ENCODE measurements around the gene MAP7. TPM values are rescaled to one million over a fixed set of nuclear protein-coding genes. Genes with fewer than 3 reads are reported as not detected.
"Not testable (repeated sequence)": the region's sequence is repeated elsewhere in the genome, so short reads cannot be mapped to it uniquely, and the experiment has no call there.

MAP7 gene
- total and polyA plus RNA-seq, 2 experiments from 2014 or later, result 4.1 to 13.8 TPM

DNA sequence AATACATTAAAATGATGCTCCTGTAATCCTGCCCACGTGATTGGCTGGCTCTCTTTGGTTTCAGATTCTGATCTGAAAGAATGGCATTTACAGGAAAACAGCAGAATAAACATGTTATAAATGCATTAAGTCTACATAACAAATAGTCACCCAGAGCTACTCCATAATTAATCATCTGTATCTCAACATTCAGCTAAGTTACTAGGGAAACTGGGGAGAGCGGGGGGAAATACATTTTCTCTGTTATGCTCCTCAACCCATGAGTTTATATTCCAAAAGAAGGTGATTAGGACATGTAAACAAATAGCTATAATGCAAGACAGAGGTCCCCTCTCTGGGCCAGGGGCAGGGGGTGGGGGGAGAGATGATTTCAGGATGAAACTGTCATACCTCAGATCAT lies 58.5 kb downstream of the MAP7 start:
- H3K4me3 ChIP-seq, result no peak overlapping the region
- H3K27ac ChIP-seq, result no peak overlapping the region
- H3K27me3 ChIP-seq, result no peaks in the 10 kb centered on the region
- H3K9me3 ChIP-seq (ENCODE audit: low read depth), result no peaks in the 10 kb centered on the region
- H3K4me1 ChIP-seq (ENCODE audit: low read depth), result no peaks in the 10 kb centered on the region
- no peaks in the 10 kb centered on the region for H3K36me3 ChIP-seq
- no peak for DNase-seq (ENCODE audit: low read depth in 1 of 2, low spot score in 1 of 2)
- TF ChIP-seq, protein P1, sequence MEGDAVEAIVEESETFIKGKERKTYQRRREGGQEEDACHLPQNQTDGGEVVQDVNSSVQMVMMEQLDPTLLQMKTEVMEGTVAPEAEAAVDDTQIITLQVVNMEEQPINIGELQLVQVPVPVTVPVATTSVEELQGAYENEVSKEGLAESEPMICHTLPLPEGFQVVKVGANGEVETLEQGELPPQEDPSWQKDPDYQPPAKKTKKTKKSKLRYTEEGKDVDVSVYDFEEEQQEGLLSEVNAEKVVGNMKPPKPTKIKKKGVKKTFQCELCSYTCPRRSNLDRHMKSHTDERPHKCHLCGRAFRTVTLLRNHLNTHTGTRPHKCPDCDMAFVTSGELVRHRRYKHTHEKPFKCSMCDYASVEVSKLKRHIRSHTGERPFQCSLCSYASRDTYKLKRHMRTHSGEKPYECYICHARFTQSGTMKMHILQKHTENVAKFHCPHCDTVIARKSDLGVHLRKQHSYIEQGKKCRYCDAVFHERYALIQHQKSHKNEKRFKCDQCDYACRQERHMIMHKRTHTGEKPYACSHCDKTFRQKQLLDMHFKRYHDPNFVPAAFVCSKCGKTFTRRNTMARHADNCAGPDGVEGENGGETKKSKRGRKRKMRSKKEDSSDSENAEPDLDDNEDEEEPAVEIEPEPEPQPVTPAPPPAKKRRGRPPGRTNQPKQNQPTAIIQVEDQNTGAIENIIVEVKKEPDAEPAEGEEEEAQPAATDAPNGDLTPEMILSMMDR (IDR thresholded peaks at IDR 0.05; ENCODE audit: low read depth, low read length), result no peak

DNA sequence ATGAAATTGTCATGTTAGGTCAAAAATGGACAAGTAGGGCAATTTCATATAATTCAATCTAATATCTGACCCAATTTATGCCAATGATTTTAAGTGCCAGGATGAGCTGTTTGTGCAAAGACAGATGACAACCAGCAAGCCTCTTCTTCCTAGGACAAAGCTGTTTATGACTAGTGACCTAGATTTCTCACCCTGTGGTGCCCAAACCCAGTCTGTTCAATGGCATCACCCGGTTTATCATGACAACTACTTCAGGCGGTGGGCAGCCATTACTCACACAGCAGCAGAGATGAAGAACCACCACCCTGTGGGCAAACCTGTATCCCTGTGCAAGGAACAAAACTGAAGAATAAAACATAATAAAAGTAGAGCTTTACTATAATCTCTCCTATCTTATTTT lies 59.0 kb downstream of the MAP7 start:
- TF ChIP-seq, protein P1 (IDR thresholded peaks at IDR 0.05; ENCODE audit: low read depth, low read length), result no peak
- H3K27ac ChIP-seq, result no peak overlapping the region
- no peaks in the 10 kb centered on the region for H3K9me3 ChIP-seq (ENCODE audit: low read depth)
- H3K4me3 ChIP-seq, result no peak overlapping the region
- H3K27me3 ChIP-seq, result no peaks in the 10 kb centered on the region
- H3K4me1 ChIP-seq (ENCODE audit: low read depth), result peaks cover 3% of the 10 kb centered on the region
- H3K36me3 ChIP-seq, result no peaks in the 10 kb centered on the region
- DNase-seq (ENCODE audit: low read depth in 1 of 2, low spot score in 1 of 2), result no peak

DNA sequence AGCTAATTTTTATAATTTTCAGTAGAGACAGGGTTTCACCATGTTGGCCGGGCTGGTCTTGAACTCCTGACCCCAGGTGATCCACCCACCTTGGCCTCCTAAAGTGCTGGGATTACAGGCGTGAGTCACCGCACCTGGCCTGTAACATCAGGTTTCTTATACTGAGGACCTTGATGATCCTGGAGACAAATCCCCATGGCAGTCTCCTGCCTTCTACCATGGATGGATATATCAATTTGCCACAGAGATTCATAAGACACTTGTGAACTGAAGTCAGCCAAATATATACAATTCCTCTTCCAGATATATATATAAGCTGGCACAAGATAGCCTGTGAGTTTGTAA lies 60.6 kb downstream of the MAP7 start:
- not testable (repeated sequence) for H3K27ac ChIP-seq; H3K4me1 ChIP-seq (ENCODE audit: low read depth); H3K36me3 ChIP-seq; H3K27me3 ChIP-seq; H3K4me3 ChIP-seq; H3K9me3 ChIP-seq (ENCODE audit: low read depth); DNase-seq (ENCODE audit: low read depth in 1 of 2, low spot score in 1 of 2)

DNA sequence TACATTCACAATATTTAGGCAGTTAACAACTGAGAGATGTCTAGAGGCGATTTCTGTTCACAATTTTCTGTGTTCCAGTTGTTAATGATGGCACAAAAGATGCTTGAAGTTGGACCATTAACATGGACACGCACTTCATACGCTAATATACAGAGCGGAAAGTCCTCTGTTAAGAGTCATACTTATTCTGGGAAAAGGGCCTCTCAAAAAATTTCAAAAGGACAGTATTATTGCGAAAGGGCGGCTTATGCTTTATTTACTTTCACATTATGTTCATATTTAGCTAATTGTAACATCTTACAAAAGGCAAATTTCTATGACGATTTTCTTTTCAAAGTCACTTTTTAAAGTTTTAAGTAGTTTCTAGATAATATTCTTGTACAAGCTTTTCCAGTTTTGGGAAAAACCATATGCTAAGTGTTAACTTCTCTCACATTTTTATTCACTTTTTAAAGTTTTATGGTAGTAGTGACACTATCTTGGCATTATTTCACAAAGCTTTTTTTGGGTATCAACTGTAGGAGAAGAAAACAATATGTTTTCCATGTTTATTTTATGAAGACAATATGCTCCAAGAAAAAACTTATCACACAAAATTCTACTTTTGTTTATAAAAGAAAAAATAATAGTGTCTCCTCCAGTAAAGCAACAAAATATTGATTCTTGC lies 62.3 kb downstream of the MAP7 start:
- Histone ChIP-seq H3K4me3 (no peak overlapping the region), H3K27ac (no peak overlapping the region), H3K36me3 (no peaks in the 10 kb centered on the region), H3K27me3 (no peaks in the 10 kb centered on the region), H3K9me3 (ENCODE audit: low read depth) (no peaks in the 10 kb centered on the region), H3K4me1 (ENCODE audit: low read depth) (peaks cover 6% of the 10 kb centered on the region)
- TF ChIP-seq, protein P1 (IDR thresholded peaks at IDR 0.05; ENCODE audit: low read depth, low read length), result no peak
- DNase-seq (ENCODE audit: low read depth in 1 of 2, low spot score in 1 of 2), result peak in 1 of 2 donors; percentile 7

DNA sequence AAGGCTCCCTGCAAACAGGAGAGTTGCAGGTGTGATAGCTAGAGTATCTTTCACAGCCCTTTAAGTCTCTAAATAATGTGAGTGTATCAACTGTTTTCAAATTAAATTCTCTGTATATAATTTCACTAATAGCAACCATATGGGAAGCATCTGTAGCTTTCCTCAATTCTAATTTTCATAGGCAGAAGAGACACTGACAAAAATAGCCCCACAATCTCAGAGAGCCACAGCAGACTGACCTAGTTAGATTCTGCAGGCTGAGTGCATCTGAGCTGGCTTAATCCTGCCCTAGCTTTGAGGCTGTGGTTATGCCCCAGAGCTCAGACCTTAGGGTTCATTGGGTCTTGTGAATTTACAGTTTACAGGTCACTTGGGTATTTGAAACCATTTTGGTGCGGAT lies 63.9 kb downstream of the MAP7 start:
- Histone ChIP-seq H3K36me3 (no peaks in the 10 kb centered on the region), H3K4me3 (no peak overlapping the region), H3K9me3 (ENCODE audit: low read depth) (no peaks in the 10 kb centered on the region), H3K4me1 (ENCODE audit: low read depth) (peaks cover 6% of the 10 kb centered on the region), H3K27ac (no peak overlapping the region), H3K27me3 (no peaks in the 10 kb centered on the region)
- TF ChIP-seq, protein P1 (IDR thresholded peaks at IDR 0.05; ENCODE audit: low read depth, low read length), result no peak
- DNase-seq (ENCODE audit: low read depth in 1 of 2, low spot score in 1 of 2), result peak in 1 of 2 donors; percentile 11

DNA sequence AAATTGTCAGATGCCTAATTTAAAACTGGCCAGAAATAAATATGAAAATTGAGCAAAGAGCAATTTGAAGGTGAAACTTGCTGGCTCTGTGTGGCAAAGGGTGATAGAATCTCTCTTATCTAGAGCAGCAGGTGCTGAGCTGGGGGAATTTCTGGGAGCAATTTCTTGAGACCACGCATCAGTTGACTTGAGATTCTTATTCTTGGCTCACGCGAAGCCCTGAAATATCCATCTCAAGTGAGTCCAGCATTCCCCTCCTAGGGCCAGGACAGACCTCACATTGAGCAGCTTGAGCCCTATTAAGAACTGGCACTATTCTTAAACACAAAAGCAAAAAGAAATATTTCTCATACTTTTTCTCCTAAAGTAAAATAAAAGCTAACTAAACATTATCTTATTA lies 66.3 kb downstream of the MAP7 start:
- Histone ChIP-seq H3K36me3 (no peaks in the 10 kb centered on the region), H3K4me3 (no peak overlapping the region), H3K9me3 (ENCODE audit: low read depth) (no peaks in the 10 kb centered on the region), H3K27ac (no peak overlapping the region), H3K4me1 (ENCODE audit: low read depth) (peaks cover 6% of the 10 kb centered on the region), H3K27me3 (no peaks in the 10 kb centered on the region)
- DNase-seq (ENCODE audit: low read depth in 1 of 2, low spot score in 1 of 2), result no peak
- TF ChIP-seq, protein P1 (IDR thresholded peaks at IDR 0.05; ENCODE audit: low read depth, low read length), result no peak

DNA sequence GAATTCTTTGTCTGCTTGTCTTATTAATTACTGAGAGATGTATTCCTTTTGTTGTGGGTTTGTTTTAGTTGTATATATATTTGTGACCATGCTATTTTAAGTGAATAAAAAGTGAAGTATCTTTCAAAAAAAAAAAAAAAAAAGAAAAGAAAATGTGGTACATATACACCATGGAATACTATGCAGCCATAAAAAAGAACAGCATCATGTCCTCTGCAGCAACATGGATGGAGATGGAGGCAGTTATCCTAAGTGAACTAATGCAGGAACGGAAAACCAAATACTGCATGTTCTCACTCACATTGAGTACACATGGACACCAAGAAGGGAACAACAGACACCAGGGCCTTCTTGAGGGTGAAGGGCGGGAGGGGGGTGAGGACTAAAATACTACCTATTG lies 67.2 kb downstream of the MAP7 start:
- H3K27me3 ChIP-seq; H3K36me3 ChIP-seq; H3K27ac ChIP-seq; H3K9me3 ChIP-seq (ENCODE audit: low read depth); H3K4me1 ChIP-seq (ENCODE audit: low read depth); DNase-seq (ENCODE audit: low read depth in 1 of 2, low spot score in 1 of 2); H3K4me3 ChIP-seq: not testable (repeated sequence)
